Right lobe of liver (tissue), 4 donors: ENCODE results near the gene CFAP20DC.
"Not testable (repeated sequence)": the region's sequence is repeated elsewhere in the genome, so short reads cannot be mapped to it uniquely, and the experiment has no call there.

Experiments used
- CTCF ChIP-seq, 4 donors: fragments of 200-600 bp in 3 of 4; fragments of 450-650 bp in 1 of 4; IDR thresholded peaks; one replicate each; pipeline versions ENCODE4 v1.5.1 to v1.8.0; 2016 to 2022; ENCODE audit warnings: antibody characterized with exemption in 4 of 4, mild to moderate bottlenecking in 2 of 4
- POLR2A ChIP-seq: fragments of 450-650 bp; IDR thresholded peaks from one replicate; pipeline ENCODE4 v1.6.1; 2017; ENCODE audit warnings: antibody characterized with exemption, mild to moderate bottlenecking
- donor health status: DM: no; HTN: no; CAD: no.
- donor health status: DM: no; HTN: no; CAD: no.
- donor health status: DM: no; HTN: yes; CAD: no.

GRCh38 chr3:58967866-58968265, 82.0 kb downstream of the CFAP20DC start:
- not testable (repeated sequence) for TF ChIP-seq CTCF (IDR thresholded peaks at IDR 0.05); POLR2A
